HEK293 (cell line): Measurements from ENCODE around the gene GPR152.
A peak's percentile ranks its signal among the peaks of the same experiment; 100 is the strongest.

ENCODE experiments used
- CTCF ChIA-PET: fragments of 350-600 bp; formaldehyde crosslinking; extraction: SDS; loops from one replicate; lab custom pipeline; 2021; ENCODE audit warnings: antibody characterized with exemption; lab: Yijun Ruan, JAX
- POLR2A ChIA-PET: fragments of 300-600 bp; formaldehyde crosslinking; extraction: SDS; loops from one replicate; lab custom pipeline; 2020; ENCODE audit warnings: antibody characterized with exemption, inconsistent platforms; lab: Yijun Ruan, JAX
- H3K27ac ChIP-seq: fragments of 200-500 bp; sonication (Bioruptor generic); 2 replicates; pipeline ENCODE4 v1.5.1; 2014; ENCODE audit warnings: low read depth, low read length, control low read depth, inconsistent platforms; ENCODE audit errors: extremely low read depth
- H3K36me3 ChIP-seq, 2 experiments: fragments of 200-500 bp in 1 of 2; sonication (Bioruptor generic) in 1 of 2; 1 replicate in 1 of 2; 2 replicates in 1 of 2; pipeline ENCODE4 v1.5.1; 2014 to 2017; ENCODE audit warnings: inconsistent platforms in 2 of 2, low read length in 2 of 2; ENCODE audit not compliant: control insufficient read depth in 2 of 2, insufficient read depth in 1 of 2
- H3K4me1 ChIP-seq: fragments of 200-500 bp; sonication (Bioruptor generic); 2 replicates; pipeline ENCODE4 v1.5.1; 2014; ENCODE audit warnings: mild to moderate bottlenecking, low read length, inconsistent platforms; ENCODE audit not compliant: control insufficient read depth, insufficient read depth
- H3K4me3 ChIP-seq: 2 replicates; pipeline ENCODE4 v1.5.1; 2011; ENCODE audit warnings: low read depth, mild to moderate bottlenecking, control low read depth, low read length, moderate library complexity
- H3K9me3 ChIP-seq: fragments of 200-500 bp; sonication (Bioruptor generic); 2 replicates; pipeline ENCODE4 v1.5.1; 2014; ENCODE audit warnings: low read depth, low read length, inconsistent platforms; ENCODE audit not compliant: control insufficient read depth, insufficient read depth
- BCL11A ChIP-seq: fragments of 450-650 bp; formaldehyde crosslinking; IDR thresholded peaks from 2 replicates; pipeline ENCODE4 v1.5.1; 2016; ENCODE audit warnings: low read depth, missing biosample characterization, missing genetic modification characterization
- EGR2 ChIP-seq: fragments of 450-650 bp; formaldehyde crosslinking; IDR thresholded peaks from 2 replicates; pipeline ENCODE4 v1.5.1; 2016; ENCODE audit warnings: low read depth, missing biosample characterization, missing genetic modification characterization
- GLI4 ChIP-seq: fragments of 450-650 bp; formaldehyde crosslinking; IDR thresholded peaks from 2 replicates; pipeline ENCODE4 v1.5.1; 2016; ENCODE audit warnings: missing biosample characterization, missing genetic modification characterization
- GLIS1 ChIP-seq: fragments of 450-650 bp; formaldehyde crosslinking; IDR thresholded peaks from 2 replicates; pipeline ENCODE4 v1.5.1; 2016; ENCODE audit warnings: missing biosample characterization, missing genetic modification characterization
- GLIS2 ChIP-seq: fragments of 450-650 bp; formaldehyde crosslinking; IDR thresholded peaks from 2 replicates; pipeline ENCODE4 v1.5.1; 2016; ENCODE audit warnings: missing biosample characterization, missing genetic modification characterization
- HOXD13 ChIP-seq: sonication (generic); formaldehyde crosslinking; IDR thresholded peaks from 2 replicates; pipeline ENCODE4 v1.8.0; 2022; ENCODE audit warnings: missing genetic modification reagents, borderline replicate concordance
- MEIS1 ChIP-seq: sonication (generic); formaldehyde crosslinking; IDR thresholded peaks from 2 replicates; pipeline ENCODE4 v1.8.1; 2022; ENCODE audit warnings: missing genetic modification reagents, mild to moderate bottlenecking, borderline replicate concordance
- ZFHX2 ChIP-seq: fragments of 450-650 bp; formaldehyde crosslinking; conservative IDR thresholded peaks from 2 replicates; pipeline ENCODE4 v1.5.1; 2016; ENCODE audit warnings: missing biosample characterization, missing genetic modification characterization
- ZIC2 ChIP-seq: fragments of 450-650 bp; formaldehyde crosslinking; IDR thresholded peaks from 2 replicates; pipeline ENCODE4 v1.5.1; 2016; ENCODE audit warnings: missing biosample characterization, missing genetic modification characterization
- ZNF23 ChIP-seq: fragments of 450-650 bp; formaldehyde crosslinking; IDR thresholded peaks from 2 replicates; pipeline ENCODE4 v1.5.1; 2016; ENCODE audit warnings: missing biosample characterization, missing genetic modification characterization, borderline replicate concordance
- ZNF558 ChIP-seq: fragments of 450-650 bp; formaldehyde crosslinking; IDR thresholded peaks from 2 replicates; pipeline ENCODE4 v1.5.1; 2016; ENCODE audit warnings: missing biosample characterization, missing genetic modification characterization
- ZNF600 ChIP-seq: fragments of 450-650 bp; formaldehyde crosslinking; IDR thresholded peaks from 2 replicates; pipeline ENCODE4 v1.5.1; 2016; ENCODE audit warnings: missing biosample characterization, missing genetic modification characterization
- ZNF791 ChIP-seq: fragments of 450-650 bp; formaldehyde crosslinking; IDR thresholded peaks from 2 replicates; pipeline ENCODE4 v1.5.1; 2016; ENCODE audit warnings: missing biosample characterization, missing genetic modification characterization
- TF ChIP-seq, protein P1 (sequence below): fragments of 450-650 bp; formaldehyde crosslinking; IDR thresholded peaks from 2 replicates; pipeline ENCODE4 v1.5.1; 2016; ENCODE audit warnings: missing biosample characterization, missing genetic modification characterization
- TF ChIP-seq, protein P2 (sequence below): fragments of 450-650 bp; formaldehyde crosslinking; conservative IDR thresholded peaks from 2 replicates; pipeline ENCODE4 v1.5.1; 2016; ENCODE audit warnings: low read depth, missing biosample characterization, missing genetic modification characterization
- TF ChIP-seq, protein P3 (sequence below): fragments of 450-650 bp; formaldehyde crosslinking; IDR thresholded peaks from 2 replicates; pipeline ENCODE4 v1.5.1; 2017; ENCODE audit warnings: missing biosample characterization, missing genetic modification characterization

GPR152 gene

DNA sequence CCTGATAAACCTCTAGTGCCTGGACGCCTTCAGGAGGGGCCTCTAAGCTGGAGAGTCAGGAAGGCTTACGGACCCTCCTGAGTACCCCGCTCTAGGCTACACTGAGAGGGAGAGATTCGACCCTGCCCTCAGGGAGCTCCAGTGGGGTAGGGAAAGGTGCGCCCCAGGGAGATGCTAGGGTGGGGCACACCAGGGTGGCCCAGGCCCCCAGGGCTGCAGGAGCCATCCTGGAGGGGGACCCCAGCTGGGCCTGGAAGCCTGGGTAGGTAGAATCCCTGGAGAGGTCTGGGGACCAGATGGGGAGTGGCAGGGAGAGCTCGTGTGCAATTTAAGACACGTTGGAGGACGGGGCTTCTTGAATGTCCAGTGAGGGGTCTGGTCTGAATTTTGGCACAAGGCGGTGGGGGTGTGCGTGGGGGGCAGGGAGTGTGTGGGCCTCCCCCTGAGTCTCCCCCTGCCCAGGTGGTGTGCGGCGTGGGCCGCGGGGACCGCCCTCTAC is 32.3 kb downstream of the GPR152 start:
- peak; percentile 99 for TF ChIP-seq GLIS1 (tag by site-specific recombination)
- peak; percentile 33; the same call in 1 of the 2 replicates for TF ChIP-seq EGR2
- peak; percentile 65 for TF ChIP-seq GLIS2
- no peak for TF ChIP-seq BCL11A (tag by site-specific recombination)
- TF ChIP-seq HOXD13 (CRISPR knock-in tag), result no peak
- TF ChIP-seq, protein P1, sequence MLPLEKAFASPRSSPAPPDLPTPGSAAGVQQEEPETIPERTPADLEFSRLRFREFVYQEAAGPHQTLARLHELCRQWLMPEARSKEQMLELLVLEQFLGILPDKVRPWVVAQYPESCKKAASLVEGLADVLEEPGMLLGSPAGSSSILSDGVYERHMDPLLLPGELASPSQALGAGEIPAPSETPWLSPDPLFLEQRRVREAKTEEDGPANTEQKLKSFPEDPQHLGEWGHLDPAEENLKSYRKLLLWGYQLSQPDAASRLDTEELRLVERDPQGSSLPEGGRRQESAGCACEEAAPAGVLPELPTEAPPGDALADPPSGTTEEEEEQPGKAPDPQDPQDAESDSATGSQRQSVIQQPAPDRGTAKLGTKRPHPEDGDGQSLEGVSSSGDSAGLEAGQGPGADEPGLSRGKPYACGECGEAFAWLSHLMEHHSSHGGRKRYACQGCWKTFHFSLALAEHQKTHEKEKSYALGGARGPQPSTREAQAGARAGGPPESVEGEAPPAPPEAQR (tag by site-specific recombination), result no peak
- no peak for TF ChIP-seq ZNF558 (tag by site-specific recombination)
- peak; percentile 78 for TF ChIP-seq ZIC2 (tag by site-specific recombination)
- TF ChIP-seq ZFHX2 (tag by site-specific recombination), result peak; percentile 53; the same call in 1 of the 2 replicates
- no peak for TF ChIP-seq ZNF600 (tag by site-specific recombination)
- no peaks in the 10 kb centered on the region for H3K36me3 ChIP-seq
- H3K9me3 ChIP-seq, result no peaks in the 10 kb centered on the region
- POLR2A ChIA-PET, result interaction anchor here (0.5 to 4.4 kb wide), 9 partner anchors 10 to 66 kb away, joined by 3 to 25 read pairs (median 4); partner anchors contain the start of genes PPP1CA and TMEM134
- CTCF ChIA-PET, result interaction anchor here (0.5 to 1.6 kb wide), 6 partner anchors 8 to 1375 kb away, joined by 3 to 5 read pairs (median 4); partner anchors contain the start of gene NUDT8
- H3K27ac ChIP-seq, result peak overlapping the region; percentile 21; the same call in 1 of the 2 replicates
- H3K4me3 ChIP-seq, result no peak overlapping the region
- no peaks in the 10 kb centered on the region; the same call in 1 of the 2 replicates for H3K4me1 ChIP-seq

DNA sequence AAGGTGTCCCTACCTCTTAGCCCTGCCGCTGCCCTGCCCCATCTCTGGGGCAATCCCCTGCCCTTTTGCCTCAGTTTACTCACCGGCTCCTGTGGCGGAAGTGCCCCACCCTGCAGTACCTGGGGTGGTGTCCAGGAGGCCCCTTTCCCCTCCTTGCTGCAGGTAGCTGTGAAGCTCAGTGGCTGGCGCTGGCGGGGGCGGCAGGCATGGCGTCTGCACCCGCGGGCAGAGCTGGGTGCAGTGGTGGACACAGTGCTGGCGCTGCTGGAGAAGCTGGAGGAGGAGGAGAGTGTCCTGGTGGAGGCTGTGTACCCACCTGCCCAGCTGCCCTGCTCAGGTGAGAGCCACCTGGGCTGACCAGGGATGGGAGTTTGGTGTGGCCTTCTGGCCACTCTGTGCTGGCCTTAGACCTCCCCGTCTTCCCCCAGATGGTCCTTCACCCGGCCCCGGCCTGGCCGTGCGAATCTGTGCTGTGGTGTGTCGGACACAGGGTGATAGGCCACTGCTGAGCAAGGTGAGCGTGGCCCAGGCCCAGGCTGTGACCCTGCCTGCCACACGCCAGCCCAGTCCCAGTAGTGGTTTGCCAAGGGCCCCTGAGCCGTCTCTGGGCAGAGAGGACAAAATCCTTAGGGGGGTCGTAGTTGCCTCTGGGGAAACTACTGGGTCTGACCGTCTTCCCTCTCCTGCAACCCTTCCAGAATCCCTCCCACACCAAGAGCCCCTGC is 33.0 kb downstream of the GPR152 start:
- H3K27ac ChIP-seq, result no peak overlapping the region
- no peaks in the 10 kb centered on the region; the same call in 1 of the 2 replicates for H3K4me1 ChIP-seq
- ChIA-PET POLR2A (interaction anchor here (0.7 to 4.4 kb wide), 6 partner anchors 9 to 49 kb away, joined by 3 to 25 read pairs (median 5); partner anchors contain the start of genes CORO1B, PPP1CA and TMEM134), CTCF (interaction anchor here (0.6 to 1.9 kb wide), 5 partner anchors 8 to 210 kb away, joined by 3 to 8 read pairs (median 4); partner anchors contain the start of genes NUDT8 and PPP1CA)
- H3K9me3 ChIP-seq, result no peaks in the 10 kb centered on the region
- H3K4me3 ChIP-seq, result no peak overlapping the region
- TF ChIP-seq, protein P2, sequence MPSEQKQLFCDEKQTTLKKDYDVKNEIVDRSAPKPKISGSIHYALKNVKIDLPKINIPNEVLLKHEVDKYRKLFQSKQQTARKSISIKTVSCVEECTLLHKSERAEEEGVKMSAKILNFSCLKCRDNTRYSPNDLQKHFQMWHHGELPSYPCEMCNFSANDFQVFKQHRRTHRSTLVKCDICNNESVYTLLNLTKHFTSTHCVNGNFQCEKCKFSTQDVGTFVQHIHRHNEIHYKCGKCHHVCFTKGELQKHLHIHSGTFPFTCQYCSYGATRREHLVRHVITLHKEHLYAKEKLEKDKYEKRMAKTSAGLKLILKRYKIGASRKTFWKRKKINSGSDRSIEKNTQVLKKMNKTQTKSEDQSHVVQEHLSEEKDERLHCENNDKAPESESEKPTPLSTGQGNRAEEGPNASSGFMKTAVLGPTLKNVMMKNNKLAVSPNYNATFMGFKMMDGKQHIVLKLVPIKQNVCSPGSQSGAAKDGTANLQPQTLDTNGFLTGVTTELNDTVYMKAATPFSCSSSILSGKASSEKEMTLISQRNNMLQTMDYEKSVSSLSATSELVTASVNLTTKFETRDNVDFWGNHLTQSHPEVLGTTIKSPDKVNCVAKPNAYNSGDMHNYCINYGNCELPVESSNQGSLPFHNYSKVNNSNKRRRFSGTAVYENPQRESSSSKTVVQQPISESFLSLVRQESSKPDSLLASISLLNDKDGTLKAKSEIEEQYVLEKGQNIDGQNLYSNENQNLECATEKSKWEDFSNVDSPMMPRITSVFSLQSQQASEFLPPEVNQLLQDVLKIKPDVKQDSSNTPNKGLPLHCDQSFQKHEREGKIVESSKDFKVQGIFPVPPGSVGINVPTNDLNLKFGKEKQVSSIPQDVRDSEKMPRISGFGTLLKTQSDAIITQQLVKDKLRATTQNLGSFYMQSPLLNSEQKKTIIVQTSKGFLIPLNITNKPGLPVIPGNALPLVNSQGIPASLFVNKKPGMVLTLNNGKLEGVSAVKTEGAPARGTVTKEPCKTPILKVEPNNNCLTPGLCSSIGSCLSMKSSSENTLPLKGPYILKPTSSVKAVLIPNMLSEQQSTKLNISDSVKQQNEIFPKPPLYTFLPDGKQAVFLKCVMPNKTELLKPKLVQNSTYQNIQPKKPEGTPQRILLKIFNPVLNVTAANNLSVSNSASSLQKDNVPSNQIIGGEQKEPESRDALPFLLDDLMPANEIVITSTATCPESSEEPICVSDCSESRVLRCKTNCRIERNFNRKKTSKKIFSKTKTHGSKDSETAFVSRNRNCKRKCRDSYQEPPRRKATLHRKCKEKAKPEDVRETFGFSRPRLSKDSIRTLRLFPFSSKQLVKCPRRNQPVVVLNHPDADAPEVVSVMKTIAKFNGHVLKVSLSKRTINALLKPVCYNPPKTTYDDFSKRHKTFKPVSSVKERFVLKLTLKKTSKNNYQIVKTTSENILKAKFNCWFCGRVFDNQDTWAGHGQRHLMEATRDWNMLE (tag by site-specific recombination), result no peak
- TF ChIP-seq ZNF600 (tag by site-specific recombination), result peak; percentile 39; the same call in 1 of the 2 replicates
- TF ChIP-seq ZNF791 (tag by site-specific recombination), result no peak
- TF ChIP-seq ZNF23 (tag by site-specific recombination), result no peak
- TF ChIP-seq MEIS1 (CRISPR knock-in tag), result no peak
- no peak for TF ChIP-seq GLI4
- TF ChIP-seq, protein P3, sequence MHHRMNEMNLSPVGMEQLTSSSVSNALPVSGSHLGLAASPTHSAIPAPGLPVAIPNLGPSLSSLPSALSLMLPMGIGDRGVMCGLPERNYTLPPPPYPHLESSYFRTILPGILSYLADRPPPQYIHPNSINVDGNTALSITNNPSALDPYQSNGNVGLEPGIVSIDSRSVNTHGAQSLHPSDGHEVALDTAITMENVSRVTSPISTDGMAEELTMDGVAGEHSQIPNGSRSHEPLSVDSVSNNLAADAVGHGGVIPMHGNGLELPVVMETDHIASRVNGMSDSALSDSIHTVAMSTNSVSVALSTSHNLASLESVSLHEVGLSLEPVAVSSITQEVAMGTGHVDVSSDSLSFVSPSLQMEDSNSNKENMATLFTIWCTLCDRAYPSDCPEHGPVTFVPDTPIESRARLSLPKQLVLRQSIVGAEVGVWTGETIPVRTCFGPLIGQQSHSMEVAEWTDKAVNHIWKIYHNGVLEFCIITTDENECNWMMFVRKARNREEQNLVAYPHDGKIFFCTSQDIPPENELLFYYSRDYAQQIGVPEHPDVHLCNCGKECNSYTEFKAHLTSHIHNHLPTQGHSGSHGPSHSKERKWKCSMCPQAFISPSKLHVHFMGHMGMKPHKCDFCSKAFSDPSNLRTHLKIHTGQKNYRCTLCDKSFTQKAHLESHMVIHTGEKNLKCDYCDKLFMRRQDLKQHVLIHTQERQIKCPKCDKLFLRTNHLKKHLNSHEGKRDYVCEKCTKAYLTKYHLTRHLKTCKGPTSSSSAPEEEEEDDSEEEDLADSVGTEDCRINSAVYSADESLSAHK (tag by site-specific recombination), result no peak
- H3K36me3 ChIP-seq, result no peaks in the 10 kb centered on the region
